Effector CD8-positive, alpha-beta T cell (primary cell): ENCODE data around the gene SEC14L1.
"Not testable (repeated sequence)": the region's sequence is repeated elsewhere in the genome, so short reads cannot be mapped to it uniquely, and the experiment has no call there.

Experiments used
- DNase-seq: peaks from one replicate; lab custom pipeline; 2025; lab: John Stamatoyannopoulos, UW

The SEC14L1 gene

GRCh38 chr17:77141846-77142449 lies 1.2 kb downstream of the SEC14L1 start:
- DNase-seq: no peak

- no peak for DNase-seq
These were observed 1.9 kb downstream of the SEC14L1 start for GRCh38 chr17:77142689-77143088.

DNA sequence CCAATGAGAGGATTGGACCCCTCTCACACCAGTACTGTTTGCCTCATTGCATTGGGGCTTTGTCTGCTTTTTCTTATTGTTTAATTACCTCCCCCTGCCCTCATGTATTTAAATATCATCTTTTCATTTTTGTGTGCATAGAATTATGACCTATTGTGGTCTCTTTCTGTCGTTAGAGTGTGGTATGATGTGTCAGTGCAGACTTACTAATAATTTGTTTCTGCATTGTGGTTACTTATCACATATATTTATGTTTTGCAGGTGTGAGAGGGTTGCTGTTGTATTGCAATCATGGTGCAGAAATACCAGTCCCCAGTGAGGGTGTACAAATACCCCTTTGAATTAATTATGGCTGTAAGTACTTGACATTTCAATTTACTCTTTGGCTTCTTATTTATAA lies 2.5 kb downstream of the SEC14L1 start:
- DNase-seq: no peak

DNA sequence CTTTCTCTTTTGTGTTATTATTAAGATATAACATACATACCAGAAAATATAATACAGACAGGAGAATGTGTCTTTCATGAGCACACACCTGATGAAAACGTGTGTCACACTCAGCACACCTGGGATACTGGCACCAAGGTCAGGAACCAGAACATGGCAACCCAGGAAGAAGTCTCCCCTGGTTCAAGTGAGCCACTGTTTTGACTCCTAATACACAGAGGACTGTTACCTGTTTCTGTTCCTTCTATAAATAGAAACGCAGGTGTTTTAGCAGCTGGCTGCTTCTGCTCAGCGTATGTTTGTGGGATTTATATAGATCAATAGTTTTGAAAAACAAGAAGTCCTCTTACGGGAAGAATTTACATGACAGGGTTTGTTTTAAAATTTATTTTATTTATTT lies 3.5 kb downstream of the SEC14L1 start:
- no peak for DNase-seq

DNA sequence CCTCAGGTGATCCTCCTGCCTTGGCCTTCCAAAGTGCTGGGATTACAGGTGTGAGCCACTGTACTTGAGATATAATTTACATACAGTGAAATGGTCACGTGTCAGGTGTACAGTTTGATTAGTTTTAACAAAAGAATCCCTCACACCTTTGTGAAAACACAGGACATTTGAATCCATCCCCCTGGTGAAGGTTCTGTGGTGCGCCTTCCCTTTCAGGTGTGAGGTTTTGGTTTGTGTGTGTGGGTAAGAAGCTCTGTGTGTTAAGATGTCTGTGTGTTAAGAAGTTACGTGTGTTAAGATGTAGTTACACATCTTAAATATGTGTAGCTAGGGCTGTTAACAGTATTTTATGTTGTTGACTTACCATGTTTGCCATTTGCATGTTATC lies 4.4 kb downstream of the SEC14L1 start:
- DNase-seq: no peak

- DNase-seq: no peak
These were observed 5.0 kb downstream of the SEC14L1 start for GRCh38 chr17:77145612-77146245.

- DNase-seq: no peak
These were observed 5.5 kb downstream of the SEC14L1 start for GRCh38 chr17:77146246-77146632.

GRCh38 chr17:77146882-77147281 lies 6.1 kb downstream of the SEC14L1 start:
- DNase-seq: no peak

GRCh38 chr17:77147357-77147801 lies 6.6 kb downstream of the SEC14L1 start:
- DNase-seq: no peak

- DNase-seq: no peak
These were observed 7.5 kb downstream of the SEC14L1 start for GRCh38 chr17:77148077-77148939.

- no peak for DNase-seq
These were observed 8.3 kb downstream of the SEC14L1 start for GRCh38 chr17:77148940-77149510.

DNA sequence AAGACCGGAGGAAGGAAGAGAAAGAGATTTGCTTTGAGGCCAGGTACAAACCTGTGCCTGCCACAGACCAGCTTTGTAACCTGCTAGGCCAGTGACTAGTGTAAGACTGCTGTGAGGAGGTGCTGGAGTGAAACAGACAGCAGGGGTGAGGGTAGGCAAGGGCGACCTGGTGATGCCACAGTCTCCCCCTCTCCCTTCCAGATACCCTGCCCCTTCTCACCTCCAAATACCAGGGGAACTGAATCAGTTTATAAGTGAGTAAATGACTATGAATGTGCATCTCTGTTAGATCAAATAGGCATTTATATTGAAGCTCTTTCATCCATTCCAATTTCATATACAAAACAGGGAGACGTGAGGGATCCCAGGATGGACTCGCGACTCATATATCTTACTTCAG lies 9.4 kb downstream of the SEC14L1 start:
- no peak for DNase-seq

DNA sequence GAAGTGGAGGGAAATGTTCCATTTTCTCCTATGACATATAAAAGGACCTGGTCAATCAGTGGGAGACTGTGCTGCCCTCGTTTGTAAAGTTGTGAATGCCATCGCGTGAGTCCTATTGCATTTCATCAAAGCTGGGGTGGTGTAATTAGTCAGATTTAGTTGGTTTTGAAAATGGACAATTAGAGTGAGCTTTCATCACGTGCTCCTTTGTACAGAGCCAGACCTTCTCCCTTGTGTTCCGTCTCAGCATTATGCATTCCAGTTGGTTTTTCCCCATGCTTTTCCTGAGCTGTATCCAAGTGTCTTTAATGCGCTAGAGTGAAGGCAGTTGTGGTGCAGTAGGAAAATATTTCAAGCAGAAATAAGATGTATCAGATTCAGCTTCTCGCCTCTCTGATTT lies 10.4 kb downstream of the SEC14L1 start:
- no peak for DNase-seq

GRCh38 chr17:77152056-77152455 lies 11.3 kb downstream of the SEC14L1 start:
- not testable (repeated sequence) for DNase-seq

DNA sequence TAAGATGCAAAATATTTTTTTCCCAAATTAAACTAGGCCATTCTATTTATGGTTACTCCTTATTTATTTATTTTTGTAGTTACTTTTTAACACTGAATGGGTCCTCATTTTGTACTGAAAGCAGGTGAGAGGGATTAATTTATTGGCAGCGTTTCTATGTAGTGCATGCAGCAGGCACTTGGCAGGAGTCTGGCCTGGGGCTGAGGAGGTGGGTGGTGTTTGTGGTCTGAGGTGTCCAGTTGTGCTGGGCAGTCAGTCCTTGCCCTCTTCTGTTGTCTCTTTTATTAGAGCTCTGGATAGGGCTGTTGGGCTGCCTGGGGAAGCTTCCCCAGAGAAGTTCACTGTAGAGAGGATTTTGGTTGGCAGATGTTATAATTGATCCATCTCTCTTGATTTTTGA lies 12.7 kb downstream of the SEC14L1 start:
- DNase-seq: no peak

- DNase-seq: no peak
These were observed 13.3 kb downstream of the SEC14L1 start for GRCh38 chr17:77153999-77154586.

DNA sequence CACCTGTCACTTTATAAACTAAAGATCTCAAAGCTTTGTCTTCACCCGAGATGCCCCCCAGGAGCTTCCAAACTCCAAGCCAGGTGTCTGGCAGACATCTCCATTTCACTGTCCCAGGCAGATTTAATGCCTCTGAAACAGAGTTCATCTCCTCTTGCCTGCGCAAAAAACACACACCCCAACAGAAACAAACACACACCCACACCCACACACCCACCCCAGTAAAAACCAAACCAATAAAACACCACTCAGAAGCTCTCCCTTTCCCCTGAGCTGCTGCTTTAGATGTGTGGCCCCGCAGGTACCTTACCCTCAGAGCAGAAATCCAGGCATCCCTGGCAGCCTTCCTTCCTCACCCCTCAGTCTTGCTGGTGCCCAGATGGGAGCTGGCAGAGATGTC lies 14.4 kb downstream of the SEC14L1 start:
- DNase-seq: no peak

DNA sequence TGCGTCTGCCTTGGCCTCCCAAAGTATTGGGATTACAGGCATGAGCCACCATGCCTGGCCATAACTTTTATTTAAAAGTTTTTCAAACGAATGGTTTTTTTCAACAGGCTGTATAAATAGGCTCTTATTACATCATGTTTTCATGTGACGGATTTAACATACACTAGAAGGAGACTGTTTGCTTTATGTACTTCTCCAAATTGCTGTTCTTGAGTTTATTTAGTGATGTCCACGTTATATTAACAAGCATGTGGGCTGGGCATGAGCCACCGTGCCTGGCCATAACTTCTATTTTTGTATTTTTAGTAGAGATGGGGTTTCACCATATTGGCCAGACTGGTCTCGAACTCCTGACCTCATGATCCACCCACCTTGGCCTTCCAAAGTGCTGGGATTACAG lies 17.0 kb downstream of the SEC14L1 start:
- DNase-seq: not testable (repeated sequence)

- no peak for DNase-seq
These were observed 19.5 kb downstream of the SEC14L1 start for GRCh38 chr17:77160091-77160874.

DNA sequence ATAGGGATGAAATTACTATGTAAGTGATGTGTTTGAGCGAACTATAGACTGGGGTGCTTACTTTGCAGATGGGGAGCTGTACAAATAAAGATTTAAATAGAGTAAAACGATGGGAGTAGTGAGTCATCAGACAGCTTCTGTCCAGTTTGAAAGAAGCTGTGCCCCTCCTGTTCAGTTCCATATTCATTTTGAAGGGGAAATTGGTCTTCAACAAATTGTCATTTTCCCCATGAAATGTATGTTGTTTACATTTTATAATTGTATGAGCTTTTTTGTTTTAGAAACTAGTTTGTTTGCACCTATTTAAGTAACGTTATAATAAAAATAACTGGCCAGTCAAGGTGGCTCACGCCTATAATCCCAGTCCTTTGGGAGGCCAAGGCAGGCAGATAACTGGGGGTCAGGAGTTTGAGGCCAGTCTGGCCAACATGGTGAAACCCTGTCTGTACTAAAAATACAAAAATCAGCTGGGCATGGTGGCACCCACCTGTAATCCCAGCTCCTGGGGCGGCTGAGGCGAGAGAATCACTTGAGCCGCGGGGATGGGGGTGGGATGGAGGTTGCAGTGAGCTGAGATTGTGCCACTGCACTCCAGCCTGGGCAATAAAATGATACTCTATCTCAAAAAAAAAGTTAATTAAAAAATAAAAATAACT lies 20.2 kb downstream of the SEC14L1 start:
- DNase-seq: no peak

GRCh38 chr17:77161953-77162352 lies 21.2 kb downstream of the SEC14L1 start:
- DNase-seq: no peak
